B cell (primary cell): Measurements from ENCODE around the gene PMPCA.

Experiments used
- EZH2 ChIP-seq: IDR thresholded peaks from 2 replicates; pipeline ENCODE4 v1.6.1; 2012; ENCODE audit warnings: borderline replicate concordance, low read depth, mild to moderate bottlenecking, moderate library complexity, low read length; ENCODE audit not compliant: insufficient read depth, poor library complexity, severe bottlenecking
- TF ChIP-seq, protein P1 (sequence below): fragments of 200-600 bp; IDR thresholded peaks from one replicate; pipeline ENCODE4 v1.8.0; 2022; ENCODE audit warnings: antibody characterized with exemption, mild to moderate bottlenecking

DNA sequence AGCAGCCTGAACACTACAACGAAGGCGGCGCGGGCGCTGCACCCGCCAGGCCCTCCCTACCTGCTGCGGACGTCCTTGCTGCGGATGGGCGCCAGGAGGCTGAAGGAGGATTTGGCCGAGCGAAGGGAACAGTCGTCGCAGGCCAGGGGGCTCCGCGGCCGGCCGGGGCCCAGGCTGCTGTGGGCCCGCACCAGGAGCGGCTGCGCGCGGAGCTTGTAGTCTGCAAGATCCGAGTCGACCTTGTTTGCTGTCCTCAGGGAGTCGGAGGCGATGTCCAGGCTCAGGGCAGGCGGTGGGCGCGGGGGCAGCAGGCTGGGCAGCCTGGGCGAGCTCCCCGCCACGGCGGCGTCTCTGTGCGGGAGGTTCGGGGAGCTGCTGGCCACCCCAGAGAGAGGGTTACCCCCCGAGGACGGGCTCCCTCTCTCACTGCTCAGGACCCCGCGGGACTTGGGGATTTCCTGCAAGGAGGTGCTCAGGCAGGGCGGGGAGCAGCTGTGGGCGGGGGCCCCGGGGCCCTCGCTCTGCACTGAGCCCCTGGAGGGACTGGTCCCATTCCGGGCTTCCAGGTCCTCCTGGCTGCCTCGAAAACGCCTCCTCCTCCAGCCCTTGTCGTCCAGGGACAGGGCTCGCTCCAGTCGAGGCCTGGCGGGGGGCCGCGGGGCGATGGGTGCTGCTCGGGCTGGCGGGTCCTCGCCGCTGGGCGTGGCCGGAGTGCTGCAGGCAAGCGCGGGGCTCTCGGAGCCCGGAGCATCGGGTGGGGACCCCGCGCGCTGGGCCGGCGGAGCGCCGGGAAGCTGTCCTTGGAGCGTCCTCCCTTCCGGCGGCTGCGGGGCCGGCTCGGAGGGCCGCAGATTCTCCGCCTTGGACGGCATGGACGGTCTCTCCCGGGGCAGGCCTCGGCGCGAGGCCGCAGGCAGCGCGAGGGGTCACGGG is 28.4 kb downstream of the PMPCA start:
- TF ChIP-seq, protein P1, sequence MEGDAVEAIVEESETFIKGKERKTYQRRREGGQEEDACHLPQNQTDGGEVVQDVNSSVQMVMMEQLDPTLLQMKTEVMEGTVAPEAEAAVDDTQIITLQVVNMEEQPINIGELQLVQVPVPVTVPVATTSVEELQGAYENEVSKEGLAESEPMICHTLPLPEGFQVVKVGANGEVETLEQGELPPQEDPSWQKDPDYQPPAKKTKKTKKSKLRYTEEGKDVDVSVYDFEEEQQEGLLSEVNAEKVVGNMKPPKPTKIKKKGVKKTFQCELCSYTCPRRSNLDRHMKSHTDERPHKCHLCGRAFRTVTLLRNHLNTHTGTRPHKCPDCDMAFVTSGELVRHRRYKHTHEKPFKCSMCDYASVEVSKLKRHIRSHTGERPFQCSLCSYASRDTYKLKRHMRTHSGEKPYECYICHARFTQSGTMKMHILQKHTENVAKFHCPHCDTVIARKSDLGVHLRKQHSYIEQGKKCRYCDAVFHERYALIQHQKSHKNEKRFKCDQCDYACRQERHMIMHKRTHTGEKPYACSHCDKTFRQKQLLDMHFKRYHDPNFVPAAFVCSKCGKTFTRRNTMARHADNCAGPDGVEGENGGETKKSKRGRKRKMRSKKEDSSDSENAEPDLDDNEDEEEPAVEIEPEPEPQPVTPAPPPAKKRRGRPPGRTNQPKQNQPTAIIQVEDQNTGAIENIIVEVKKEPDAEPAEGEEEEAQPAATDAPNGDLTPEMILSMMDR = no peak
- TF ChIP-seq EZH2 = no peak
